Naive thymus-derived CD8-positive, alpha-beta T cell (primary cell): ENCODE results near the gene LRRC37A3. TPM values are rescaled to one million over a fixed set of nuclear protein-coding genes. Genes with fewer than 3 reads are reported as not detected.
"Not testable (repeated sequence)": the region's sequence is repeated elsewhere in the genome, so short reads cannot be mapped to it uniquely, and the experiment has no call there.

ENCODE experiments used
- ATAC-seq, 2 donors: fragments of 150-1000 bp; cut with Tn5 transposase in 1 of 2; sonication (Bioruptor Pico), chemical (Tn5 transposase) in 1 of 2; 1 replicate in 1 of 2; 2 replicates in 1 of 2; pipeline ENCODE4 v1.10.0; 2021; ENCODE audit warnings: mild to moderate bottlenecking in 2 of 2, moderate library complexity in 2 of 2
- POLR2A ChIA-PET: fragments of 350-600 bp; sonication (Branson Sonifier 250); formaldehyde crosslinking; loops from one replicate; lab custom pipeline; 2021; ENCODE audit warnings: antibody characterized with exemption; lab: Charles Lee
- DNase-seq, 10 donors: peaks; one replicate each; pipeline versions ENCODE4 v3.0.0 to v3.0.0-alpha.2; 2020 to 2022
- H3K27ac Mint-ChIP-seq, 10 donors: one replicate each; pipeline ENCODE4 v1.8.0; 2020 to 2022; ENCODE audit warnings: mild to moderate bottlenecking in 10 of 10, mixed read lengths in 10 of 10, moderate library complexity in 4 of 10, inconsistent platforms in 1 of 10
- H3K27me3 Mint-ChIP-seq, 5 donors: one replicate each; pipeline ENCODE4 v1.8.0; 2021 to 2022; ENCODE audit warnings: mixed read lengths in 5 of 5
- H3K36me3 Mint-ChIP-seq, 3 donors: one replicate each; pipeline ENCODE4 v1.8.0; 2020 to 2022; ENCODE audit warnings: mixed read lengths in 3 of 3, mild to moderate bottlenecking in 2 of 3, inconsistent platforms in 1 of 3
- H3K4me1 Mint-ChIP-seq, 4 donors: one replicate each; pipeline ENCODE4 v1.8.0; 2021 to 2022; ENCODE audit warnings: mixed read lengths in 4 of 4
- H3K4me3 Mint-ChIP-seq, 10 donors: one replicate each; pipeline ENCODE4 v1.8.0; 2020 to 2022; ENCODE audit warnings: mild to moderate bottlenecking in 10 of 10, mixed read lengths in 10 of 10, moderate library complexity in 6 of 10, inconsistent platforms in 1 of 10
- H3K9me3 Mint-ChIP-seq, 9 donors: one replicate each; pipeline ENCODE4 v1.8.0; 2020 to 2022; ENCODE audit warnings: mixed read lengths in 9 of 9, mild to moderate bottlenecking in 3 of 9, inconsistent platforms in 1 of 9, moderate library complexity in 1 of 9
- polyA plus RNA-seq, 3 donors: library from polyadenylated mRNA; unstranded; fragments of 300-500 nt; fragmentation: Illumina TruSeq; gene quantifications; one replicate each; pipeline ENCODE4 v1.2.3, GENCODE V29; 2021
- total RNA-seq, 8 experiments: library from RNA in 2 of 8; stranded (reverse) in 2 of 8; gene quantifications; one replicate each; pipeline ENCODE4 v1.2.3 and lab custom pipeline; 2021 to 2026

LRRC37A3 gene
- total and polyA plus RNA-seq, 5 experiments from 2014 or later, result 0.75 to 30.1 (median 2.9) TPM

GRCh38 chr17:64920419-64921172, 1.3 kb upstream of the LRRC37A3 start:
- no peaks in the 10 kb centered on the region for H3K9me3 Mint-ChIP-seq
- POLR2A ChIA-PET, result interaction anchor here (1.0 to 2.0 kb wide), 4 partner anchors 46 to 464 kb away, joined by 3 to 7 read pairs (median 4); partner anchors contain the start of gene GNA13
- peaks cover 0 to under 1% (median 0%) of the 10 kb centered on the region in 3 donors for H3K36me3 Mint-ChIP-seq
- peak overlapping the region; percentile 77 to 98 (median 96) for H3K27ac Mint-ChIP-seq
- peak overlapping the region; percentile 85 to 96 (median 89) for H3K4me3 Mint-ChIP-seq
- H3K27me3 Mint-ChIP-seq, result no peaks in the 10 kb centered on the region
- peaks cover 1 to 29% (median 7%) of the 10 kb centered on the region in 4 donors for H3K4me1 Mint-ChIP-seq
- ATAC-seq (no peak), DNase-seq (no peak)

GRCh38 chr17:64920026-64920418, 744 bp upstream of the LRRC37A3 start:
- Mint-ChIP-seq H3K4me3 (peak overlapping the region; percentile 85 to 96 (median 89)), H3K36me3 (peaks cover 0 to 3% (median 2%) of the 10 kb centered on the region in 3 donors), H3K4me1 (peaks cover 1 to 31% (median 8%) of the 10 kb centered on the region in 4 donors), H3K27me3 (no peaks in the 10 kb centered on the region), H3K27ac (peak overlapping the region; percentile 77 to 98 (median 96)), H3K9me3 (no peaks in the 10 kb centered on the region)
- ATAC-seq (peak in 1 of 2 donors; percentile 5), DNase-seq (no peak)
- POLR2A ChIA-PET, result interaction anchor here (0.6 to 2.0 kb wide), 9 partner anchors 20 to 501 kb away, joined by 3 to 12 read pairs (median 4); partner anchors contain the start of gene GNA13

- not testable (repeated sequence) for H3K27me3 Mint-ChIP-seq, H3K36me3 Mint-ChIP-seq, H3K9me3 Mint-ChIP-seq
- ATAC-seq (peak; percentile 48 to 55), DNase-seq (peak in 6 of 10 donors; percentile 28 to 64 (median 44))
- POLR2A ChIA-PET, result interaction anchor here (0.8 to 2.0 kb wide), 10 partner anchors 48 to 412 kb away, joined by 3 to 12 read pairs (median 4); partner anchors contain the start of gene CEP95
- Mint-ChIP-seq H3K27ac (peak overlapping the region; percentile 77 to 98 (median 94)), H3K4me3 (peak overlapping the region; percentile 76 to 96 (median 89)), H3K4me1 (peaks cover 1 to 31% (median 8%) of the 10 kb centered on the region in 4 donors)
Observed at GRCh38 chr17:64918842-64919288, 413 bp downstream of the LRRC37A3 start.

- H3K4me1 Mint-ChIP-seq, result peaks cover 1 to 18% (median 8%) of the 10 kb centered on the region in 4 donors
- H3K27ac Mint-ChIP-seq, ATAC-seq, H3K4me3 Mint-ChIP-seq, H3K27me3 Mint-ChIP-seq, H3K9me3 Mint-ChIP-seq, H3K36me3 Mint-ChIP-seq, DNase-seq, POLR2A ChIA-PET: not testable (repeated sequence)
Observed at GRCh38 chr17:64917540-64917939, 1.7 kb downstream of the LRRC37A3 start.

- H3K4me1 Mint-ChIP-seq, result peaks cover 1 to 10% (median 7%) of the 10 kb centered on the region in 4 donors
- H3K4me3 Mint-ChIP-seq, POLR2A ChIA-PET, DNase-seq, H3K36me3 Mint-ChIP-seq, H3K27me3 Mint-ChIP-seq, H3K9me3 Mint-ChIP-seq, ATAC-seq: not testable (repeated sequence)
- H3K27ac Mint-ChIP-seq, result peak overlapping the region in 1 of 10 donors; percentile 32
Observed at GRCh38 chr17:64915244-64915643, 4.0 kb downstream of the LRRC37A3 start.

GRCh38 chr17:64910191-64910514, 9.1 kb downstream of the LRRC37A3 start:
- H3K4me1 Mint-ChIP-seq, H3K27ac Mint-ChIP-seq, H3K27me3 Mint-ChIP-seq, H3K36me3 Mint-ChIP-seq, DNase-seq, POLR2A ChIA-PET, H3K9me3 Mint-ChIP-seq, ATAC-seq, H3K4me3 Mint-ChIP-seq: not testable (repeated sequence)

- H3K27me3 Mint-ChIP-seq, H3K4me1 Mint-ChIP-seq, H3K36me3 Mint-ChIP-seq, H3K9me3 Mint-ChIP-seq, POLR2A ChIA-PET, ATAC-seq, DNase-seq: not testable (repeated sequence)
- peak overlapping the region in 2 of 10 donors; percentile 68 to 72 for H3K27ac Mint-ChIP-seq
- H3K4me3 Mint-ChIP-seq, result peak overlapping the region in 1 of 10 donors; percentile 40
Observed at GRCh38 chr17:64909511-64910190, 9.6 kb downstream of the LRRC37A3 start.

- H3K36me3 Mint-ChIP-seq, ATAC-seq, DNase-seq, H3K27me3 Mint-ChIP-seq, H3K4me1 Mint-ChIP-seq, H3K27ac Mint-ChIP-seq, POLR2A ChIA-PET, H3K9me3 Mint-ChIP-seq, H3K4me3 Mint-ChIP-seq: not testable (repeated sequence)
Observed at GRCh38 chr17:64904069-64904468, 15.2 kb downstream of the LRRC37A3 start.

- POLR2A ChIA-PET, H3K27me3 Mint-ChIP-seq, H3K4me1 Mint-ChIP-seq, H3K4me3 Mint-ChIP-seq, H3K27ac Mint-ChIP-seq, ATAC-seq, H3K9me3 Mint-ChIP-seq, H3K36me3 Mint-ChIP-seq: not testable (repeated sequence)
- peak in 1 of 10 donors; percentile 63 for DNase-seq
Observed at GRCh38 chr17:64897136-64897535, 22.1 kb downstream of the LRRC37A3 start.

GRCh38 chr17:64874210-64874609, 45.1 kb downstream of the LRRC37A3 start:
- POLR2A ChIA-PET, DNase-seq, H3K4me1 Mint-ChIP-seq, H3K9me3 Mint-ChIP-seq, H3K4me3 Mint-ChIP-seq, H3K36me3 Mint-ChIP-seq, ATAC-seq, H3K27ac Mint-ChIP-seq, H3K27me3 Mint-ChIP-seq: not testable (repeated sequence)

GRCh38 chr17:64847504-64848466, 71.5 kb downstream of the LRRC37A3 start:
- H3K9me3 Mint-ChIP-seq, H3K27me3 Mint-ChIP-seq, H3K27ac Mint-ChIP-seq, H3K4me3 Mint-ChIP-seq, H3K4me1 Mint-ChIP-seq, H3K36me3 Mint-ChIP-seq: not testable (repeated sequence)
- ATAC-seq (peak; percentile 87 to 97), DNase-seq (peak; percentile 42 to 77 (median 64))
- POLR2A ChIA-PET, result interaction anchor here (0.6 kb wide), 1 partner anchor 351 kb away, joined by 3 read pairs; no protein-coding TSS in a partner anchor

- H3K36me3 Mint-ChIP-seq, ATAC-seq, H3K27me3 Mint-ChIP-seq, H3K4me1 Mint-ChIP-seq, H3K9me3 Mint-ChIP-seq, POLR2A ChIA-PET, DNase-seq, H3K4me3 Mint-ChIP-seq, H3K27ac Mint-ChIP-seq: not testable (repeated sequence)
Observed at GRCh38 chr17:64846892-64847291, 72.4 kb downstream of the LRRC37A3 start.
